Activated CD4-positive, CD25-positive, alpha-beta regulatory T cell treated with anti-CD3 and anti-CD28 coated beads, Interleukin-2, amount 50 U/mL, for 24 hours (primary cell): ENCODE measurements around the gene INSIG1.
A peak's percentile ranks its signal among the peaks of the same experiment; 100 is the strongest.

Source experiments
- ATAC-seq, 2 donors: fragments of 150-1000 bp; cut with Tn5 transposase; one replicate each; pipeline ENCODE4 v1.10.0; 2021; ENCODE audit warnings: mild to moderate bottlenecking in 1 of 2, moderate library complexity in 1 of 2

The INSIG1 gene

GRCh38 chr7:155333346-155334234 is 35.9 kb downstream of the INSIG1 start:
- no peak for ATAC-seq

GRCh38 chr7:155336812-155337602 is 39.3 kb downstream of the INSIG1 start:
- no peak for ATAC-seq

- ATAC-seq: no peak
These were observed 40.4 kb downstream of the INSIG1 start for GRCh38 chr7:155337946-155338631.

- peak; percentile 62 to 75 for ATAC-seq
These were observed 41.1 kb downstream of the INSIG1 start for GRCh38 chr7:155338632-155339320.

GRCh38 chr7:155339474-155339873 is 41.8 kb downstream of the INSIG1 start:
- no peak for ATAC-seq

- no peak for ATAC-seq
These were observed 42.4 kb downstream of the INSIG1 start for GRCh38 chr7:155340071-155340531.

- ATAC-seq: no peak
These were observed 43.0 kb downstream of the INSIG1 start for GRCh38 chr7:155340721-155341120.

- ATAC-seq: no peak
These were observed 43.8 kb downstream of the INSIG1 start for GRCh38 chr7:155341463-155341983.

GRCh38 chr7:155342313-155342712 is 44.6 kb downstream of the INSIG1 start:
- no peak for ATAC-seq

GRCh38 chr7:155343150-155343549 is 45.5 kb downstream of the INSIG1 start:
- no peak for ATAC-seq

GRCh38 chr7:155343661-155344121 is 46.0 kb downstream of the INSIG1 start:
- no peak for ATAC-seq

- ATAC-seq: peak; percentile 18 to 36
These were observed 46.6 kb downstream of the INSIG1 start for GRCh38 chr7:155344270-155344617.

GRCh38 chr7:155344618-155345433 is 47.1 kb downstream of the INSIG1 start:
- peak; percentile 93 to 95 for ATAC-seq

GRCh38 chr7:155345490-155345889 is 47.8 kb downstream of the INSIG1 start:
- no peak for ATAC-seq

GRCh38 chr7:155346285-155346684 is 48.6 kb downstream of the INSIG1 start:
- ATAC-seq: no peak

- ATAC-seq: no peak
These were observed 51.1 kb downstream of the INSIG1 start for GRCh38 chr7:155348806-155349205.

GRCh38 chr7:155349601-155350331 is 52.1 kb downstream of the INSIG1 start:
- no peak for ATAC-seq

GRCh38 chr7:155351120-155351870 is 53.6 kb downstream of the INSIG1 start:
- no peak for ATAC-seq

GRCh38 chr7:155352076-155352752 is 54.5 kb downstream of the INSIG1 start:
- no peak for ATAC-seq
